GM23338 (cell line): Measurements from ENCODE around the gene PSORS1C1. TPM values are rescaled to one million over a fixed set of nuclear protein-coding genes. Genes with fewer than 3 reads are reported as not detected.
A peak's percentile ranks its signal among the peaks of the same experiment; 100 is the strongest.

Source experiments
- ATAC-seq: fragments of 200-7000 bp; cut with Tn5 transposase; 3 replicates; pipeline ENCODE4 v1.9.1; 2020
- DNase-seq: peaks from one replicate; pipeline ENCODE4 v3.0.0-alpha.2; 2015; ENCODE audit warnings: low spot score
- H2AFZ ChIP-seq: fragments of 200-600 bp; sonication (generic); 2 replicates; pipeline ENCODE4 v1.8.0; 2016; ENCODE audit warnings: antibody characterized with exemption, mild to moderate bottlenecking, moderate library complexity
- H3F3A ChIP-seq: fragments of 200-600 bp; sonication (generic); replicated peaks from 2 replicates; pipeline ENCODE4 v1.8.0; 2017; ENCODE audit warnings: antibody characterized with exemption, mixed run types, low read depth
- H3K27ac ChIP-seq: fragments of 200-600 bp; sonication (generic); 2 replicates; pipeline ENCODE4 v1.6.1; 2016; ENCODE audit warnings: low read depth
- H3K27me3 ChIP-seq: fragments of 200-600 bp; sonication (generic); 2 replicates; pipeline ENCODE4 v1.8.0; 2016; ENCODE audit warnings: mild to moderate bottlenecking, mixed run types, moderate library complexity; ENCODE audit not compliant: insufficient read depth
- H3K36me3 ChIP-seq: fragments of 200-600 bp; sonication (generic); 2 replicates; pipeline ENCODE4 v1.8.0; 2016; ENCODE audit warnings: mild to moderate bottlenecking; ENCODE audit not compliant: insufficient read depth
- H3K4me1 ChIP-seq: fragments of 200-600 bp; sonication (generic); 2 replicates; pipeline ENCODE4 v1.8.0; 2016; ENCODE audit warnings: mild to moderate bottlenecking, moderate library complexity; ENCODE audit not compliant: insufficient read depth
- H3K4me2 ChIP-seq: fragments of 200-600 bp; sonication (generic); 2 replicates; pipeline ENCODE4 v1.7.1; 2017; ENCODE audit warnings: mixed run types
- H3K4me3 ChIP-seq: fragments of 200-600 bp; sonication (generic); 2 replicates; pipeline ENCODE4 v1.6.1; 2016; ENCODE audit warnings: mixed run types
- H3K79me2 ChIP-seq: fragments of 200-600 bp; sonication (generic); replicated peaks from 2 replicates; pipeline ENCODE4 v1.8.0; 2017; ENCODE audit warnings: mild to moderate bottlenecking; ENCODE audit not compliant: insufficient read depth
- H3K9me2 ChIP-seq: fragments of 200-600 bp; sonication (generic); 2 replicates; pipeline ENCODE4 v1.8.0; 2017; ENCODE audit not compliant: insufficient read depth
- H4K20me1 ChIP-seq: fragments of 200-600 bp; sonication (generic); replicated peaks from 2 replicates; pipeline ENCODE4 v1.8.0; 2017; ENCODE audit warnings: mild to moderate bottlenecking; ENCODE audit not compliant: insufficient read depth
- H3K27ac Mint-ChIP-seq: 2 replicates; pipeline ENCODE4 v1.8.0; 2020; ENCODE audit warnings: inconsistent platforms, mild to moderate bottlenecking, moderate library complexity, mixed read lengths
- H3K27me3 Mint-ChIP-seq: 3 replicates; pipeline ENCODE4 v1.8.0; 2022; ENCODE audit warnings: low read depth, mild to moderate bottlenecking, moderate library complexity, mixed read lengths, inconsistent platforms; ENCODE audit not compliant: insufficient read depth, poor library complexity
- H3K36me3 Mint-ChIP-seq: 3 replicates; pipeline ENCODE4 v1.8.0; 2021; ENCODE audit warnings: low read depth, mild to moderate bottlenecking, inconsistent platforms, moderate library complexity, mixed read lengths
- H3K4me1 Mint-ChIP-seq: 3 replicates; pipeline ENCODE4 v1.8.0; 2020; ENCODE audit warnings: mild to moderate bottlenecking, inconsistent platforms, mixed read lengths
- H3K4me3 Mint-ChIP-seq: 3 replicates; pipeline ENCODE4 v1.8.0; 2021; ENCODE audit warnings: moderate library complexity, mild to moderate bottlenecking, inconsistent platforms, mixed read lengths
- H3K9me3 Mint-ChIP-seq: 3 replicates; pipeline ENCODE4 v1.8.0; 2020; ENCODE audit warnings: moderate library complexity, mild to moderate bottlenecking, inconsistent platforms, mixed read lengths
- EZH2phosphoT487 ChIP-seq: fragments of 200-600 bp; sonication (generic); IDR thresholded peaks from one replicate; pipeline ENCODE4 v1.8.1; 2018; ENCODE audit warnings: antibody characterized with exemption; ENCODE audit not compliant: unreplicated experiment
- JUNB ChIP-seq: IDR thresholded peaks from one replicate; pipeline ENCODE4 v1.6.1; 2016; ENCODE audit warnings: antibody characterized with exemption; ENCODE audit not compliant: unreplicated experiment
- STAT1 ChIP-seq: IDR thresholded peaks from one replicate; pipeline ENCODE4 v1.6.1; 2016; ENCODE audit warnings: antibody characterized with exemption; ENCODE audit not compliant: unreplicated experiment
- polyA plus RNA-seq: library from polyadenylated mRNA; unstranded; fragments of >200 nt; fragmentation: Nextera tagmentation; extraction: Ambion mirVana; gene quantifications from 2 replicates; pipeline ENCODE4 v1.2.1, GENCODE V29; 2016
- total RNA-seq: library from RNA; depleted of rRNA; stranded (reverse); fragments of >200 nt; shearing (Covaris generic); gene quantifications from 2 replicates; pipeline ENCODE4 v1.2.3, GENCODE V29; 2014
- TF ChIP-seq, protein P1 (sequence below): IDR thresholded peaks from 2 replicates; pipeline ENCODE4 v1.6.1; 2016; ENCODE audit warnings: antibody characterized with exemption
- TF ChIP-seq, protein P2 (sequence below): fragments of 250-450 bp; sonication (Bioruptor Pico); IDR thresholded peaks from 2 replicates; pipeline ENCODE4 v1.5.0; 2020; ENCODE audit warnings: mild to moderate bottlenecking, moderate library complexity
- TF ChIP-seq, protein P3 (sequence below), 2 experiments: fragments of 200-600 bp in 1 of 2; sonication (generic) in 1 of 2; conservative IDR thresholded peaks; 2 replicates each; pipeline versions ENCODE4 v1.5.1 to v1.6.1; 2016 to 2017; ENCODE audit warnings: antibody characterized with exemption in 2 of 2, low read depth in 2 of 2, mild to moderate bottlenecking in 2 of 2, moderate library complexity in 1 of 2

The PSORS1C1 gene
- total and polyA plus RNA-seq, 2 experiments from 2014 or later, result not detected

DNA sequence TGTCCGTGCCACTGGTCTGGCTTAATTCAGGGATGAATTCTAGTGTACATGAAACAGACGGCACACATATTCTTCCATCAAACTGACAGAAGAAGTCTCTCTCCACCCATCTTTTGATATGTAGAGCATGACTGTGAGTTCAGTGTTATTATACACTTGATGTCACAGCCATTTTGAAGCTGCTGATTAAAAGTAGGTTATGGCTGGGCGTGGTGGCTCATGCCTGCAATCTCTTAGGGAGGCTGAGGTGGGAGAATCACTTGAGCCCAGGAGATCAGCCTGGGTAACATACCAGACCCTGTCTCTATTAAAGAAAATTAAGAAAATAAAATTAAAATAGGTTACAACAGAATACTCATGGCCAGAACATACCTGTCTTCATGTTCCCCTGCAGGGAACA lies 22.9 kb upstream of the PSORS1C1 start:
- Histone ChIP-seq H3K4me1 (peaks cover 16% of the 10 kb centered on the region), H3K27me3 (no peaks in the 10 kb centered on the region), H3K4me3 (no peak overlapping the region), H3F3A (no peaks in the 10 kb centered on the region), H3K36me3 (no peaks in the 10 kb centered on the region), H4K20me1 (no peaks in the 10 kb centered on the region), H2AFZ (peak overlapping the region; percentile 34; the same call in 1 of the 2 replicates), H3K4me2 (no peak overlapping the region), H3K27ac (no peak overlapping the region), H3K79me2 (no peaks in the 10 kb centered on the region), H3K9me2 (0 out of 2 replicates have a peak, but pooled peaks cover 3% of the 10 kb centered on the region)
- no peak overlapping the region for H3K27ac Mint-ChIP-seq
- no peaks in the 10 kb centered on the region for H3K9me3 Mint-ChIP-seq
- TF ChIP-seq, protein P1, sequence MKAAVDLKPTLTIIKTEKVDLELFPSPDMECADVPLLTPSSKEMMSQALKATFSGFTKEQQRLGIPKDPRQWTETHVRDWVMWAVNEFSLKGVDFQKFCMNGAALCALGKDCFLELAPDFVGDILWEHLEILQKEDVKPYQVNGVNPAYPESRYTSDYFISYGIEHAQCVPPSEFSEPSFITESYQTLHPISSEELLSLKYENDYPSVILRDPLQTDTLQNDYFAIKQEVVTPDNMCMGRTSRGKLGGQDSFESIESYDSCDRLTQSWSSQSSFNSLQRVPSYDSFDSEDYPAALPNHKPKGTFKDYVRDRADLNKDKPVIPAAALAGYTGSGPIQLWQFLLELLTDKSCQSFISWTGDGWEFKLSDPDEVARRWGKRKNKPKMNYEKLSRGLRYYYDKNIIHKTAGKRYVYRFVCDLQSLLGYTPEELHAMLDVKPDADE, result no peak
- TF ChIP-seq, protein P2, sequence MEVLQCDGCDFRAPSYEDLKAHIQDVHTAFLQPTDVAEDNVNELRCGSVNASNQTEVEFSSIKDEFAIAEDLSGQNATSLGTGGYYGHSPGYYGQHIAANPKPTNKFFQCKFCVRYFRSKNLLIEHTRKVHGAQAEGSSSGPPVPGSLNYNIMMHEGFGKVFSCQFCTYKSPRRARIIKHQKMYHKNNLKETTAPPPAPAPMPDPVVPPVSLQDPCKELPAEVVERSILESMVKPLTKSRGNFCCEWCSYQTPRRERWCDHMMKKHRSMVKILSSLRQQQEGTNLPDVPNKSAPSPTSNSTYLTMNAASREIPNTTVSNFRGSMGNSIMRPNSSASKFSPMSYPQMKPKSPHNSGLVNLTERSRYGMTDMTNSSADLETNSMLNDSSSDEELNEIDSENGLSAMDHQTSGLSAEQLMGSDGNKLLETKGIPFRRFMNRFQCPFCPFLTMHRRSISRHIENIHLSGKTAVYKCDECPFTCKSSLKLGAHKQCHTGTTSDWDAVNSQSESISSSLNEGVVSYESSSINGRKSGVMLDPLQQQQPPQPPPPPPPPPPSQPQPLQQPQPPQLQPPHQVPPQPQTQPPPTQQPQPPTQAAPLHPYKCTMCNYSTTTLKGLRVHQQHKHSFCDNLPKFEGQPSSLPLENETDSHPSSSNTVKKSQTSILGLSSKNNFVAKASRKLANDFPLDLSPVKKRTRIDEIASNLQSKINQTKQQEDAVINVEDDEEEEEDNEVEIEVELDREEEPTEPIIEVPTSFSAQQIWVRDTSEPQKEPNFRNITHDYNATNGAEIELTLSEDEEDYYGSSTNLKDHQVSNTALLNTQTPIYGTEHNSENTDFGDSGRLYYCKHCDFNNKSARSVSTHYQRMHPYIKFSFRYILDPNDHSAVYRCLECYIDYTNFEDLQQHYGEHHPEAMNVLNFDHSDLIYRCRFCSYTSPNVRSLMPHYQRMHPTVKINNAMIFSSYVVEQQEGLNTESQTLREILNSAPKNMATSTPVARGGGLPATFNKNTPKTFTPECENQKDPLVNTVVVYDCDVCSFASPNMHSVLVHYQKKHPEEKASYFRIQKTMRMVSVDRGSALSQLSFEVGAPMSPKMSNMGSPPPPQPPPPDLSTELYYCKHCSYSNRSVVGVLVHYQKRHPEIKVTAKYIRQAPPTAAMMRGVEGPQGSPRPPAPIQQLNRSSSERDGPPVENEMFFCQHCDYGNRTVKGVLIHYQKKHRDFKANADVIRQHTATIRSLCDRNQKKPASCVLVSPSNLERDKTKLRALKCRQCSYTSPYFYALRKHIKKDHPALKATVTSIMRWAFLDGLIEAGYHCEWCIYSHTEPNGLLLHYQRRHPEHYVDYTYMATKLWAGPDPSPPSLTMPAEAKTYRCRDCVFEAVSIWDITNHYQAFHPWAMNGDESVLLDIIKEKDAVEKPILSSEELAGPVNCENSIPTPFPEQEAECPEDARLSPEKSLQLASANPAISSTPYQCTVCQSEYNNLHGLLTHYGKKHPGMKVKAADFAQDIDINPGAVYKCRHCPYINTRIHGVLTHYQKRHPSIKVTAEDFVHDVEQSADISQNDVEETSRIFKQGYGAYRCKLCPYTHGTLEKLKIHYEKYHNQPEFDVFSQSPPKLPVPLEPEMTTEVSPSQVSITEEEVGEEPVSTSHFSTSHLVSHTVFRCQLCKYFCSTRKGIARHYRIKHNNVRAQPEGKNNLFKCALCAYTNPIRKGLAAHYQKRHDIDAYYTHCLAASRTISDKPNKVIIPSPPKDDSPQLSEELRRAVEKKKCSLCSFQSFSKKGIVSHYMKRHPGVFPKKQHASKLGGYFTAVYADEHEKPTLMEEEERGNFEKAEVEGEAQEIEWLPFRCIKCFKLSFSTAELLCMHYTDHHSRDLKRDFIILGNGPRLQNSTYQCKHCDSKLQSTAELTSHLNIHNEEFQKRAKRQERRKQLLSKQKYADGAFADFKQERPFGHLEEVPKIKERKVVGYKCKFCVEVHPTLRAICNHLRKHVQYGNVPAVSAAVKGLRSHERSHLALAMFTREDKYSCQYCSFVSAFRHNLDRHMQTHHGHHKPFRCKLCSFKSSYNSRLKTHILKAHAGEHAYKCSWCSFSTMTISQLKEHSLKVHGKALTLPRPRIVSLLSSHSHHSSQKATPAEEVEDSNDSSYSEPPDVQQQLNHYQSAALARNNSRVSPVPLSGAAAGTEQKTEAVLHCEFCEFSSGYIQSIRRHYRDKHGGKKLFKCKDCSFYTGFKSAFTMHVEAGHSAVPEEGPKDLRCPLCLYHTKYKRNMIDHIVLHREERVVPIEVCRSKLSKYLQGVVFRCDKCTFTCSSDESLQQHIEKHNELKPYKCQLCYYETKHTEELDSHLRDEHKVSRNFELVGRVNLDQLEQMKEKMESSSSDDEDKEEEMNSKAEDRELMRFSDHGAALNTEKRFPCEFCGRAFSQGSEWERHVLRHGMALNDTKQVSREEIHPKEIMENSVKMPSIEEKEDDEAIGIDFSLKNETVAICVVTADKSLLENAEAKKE (CRISPR knock-in tag), result no peak
- TF ChIP-seq, protein P3, sequence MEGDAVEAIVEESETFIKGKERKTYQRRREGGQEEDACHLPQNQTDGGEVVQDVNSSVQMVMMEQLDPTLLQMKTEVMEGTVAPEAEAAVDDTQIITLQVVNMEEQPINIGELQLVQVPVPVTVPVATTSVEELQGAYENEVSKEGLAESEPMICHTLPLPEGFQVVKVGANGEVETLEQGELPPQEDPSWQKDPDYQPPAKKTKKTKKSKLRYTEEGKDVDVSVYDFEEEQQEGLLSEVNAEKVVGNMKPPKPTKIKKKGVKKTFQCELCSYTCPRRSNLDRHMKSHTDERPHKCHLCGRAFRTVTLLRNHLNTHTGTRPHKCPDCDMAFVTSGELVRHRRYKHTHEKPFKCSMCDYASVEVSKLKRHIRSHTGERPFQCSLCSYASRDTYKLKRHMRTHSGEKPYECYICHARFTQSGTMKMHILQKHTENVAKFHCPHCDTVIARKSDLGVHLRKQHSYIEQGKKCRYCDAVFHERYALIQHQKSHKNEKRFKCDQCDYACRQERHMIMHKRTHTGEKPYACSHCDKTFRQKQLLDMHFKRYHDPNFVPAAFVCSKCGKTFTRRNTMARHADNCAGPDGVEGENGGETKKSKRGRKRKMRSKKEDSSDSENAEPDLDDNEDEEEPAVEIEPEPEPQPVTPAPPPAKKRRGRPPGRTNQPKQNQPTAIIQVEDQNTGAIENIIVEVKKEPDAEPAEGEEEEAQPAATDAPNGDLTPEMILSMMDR (conservative IDR thresholded peaks at IDR 0.05; ENCODE audit: low read depth in 2 of 2), result no peak
- TF ChIP-seq JUNB (no peak), EZH2phosphoT487 (no peak), STAT1 (no peak)
- peaks cover 3% of the 10 kb centered on the region for H3K27me3 Mint-ChIP-seq
- peaks cover 18% of the 10 kb centered on the region for H3K4me1 Mint-ChIP-seq
- DNase-seq (no peak), ATAC-seq (no peak)
- H3K4me3 Mint-ChIP-seq, result no peak overlapping the region
- H3K36me3 Mint-ChIP-seq, result no peaks in the 10 kb centered on the region
